HG03378 (cell line): ENCODE measurements around the gene FH.
A peak's percentile ranks its signal among the peaks of the same experiment; 100 is the strongest.

Experiments used
- ATAC-seq: cut with Tn5 transposase; IDR thresholded peaks from one replicate; pipeline ENCODE4 v1.9.1; 2021; ENCODE audit warnings: mild to moderate bottlenecking, moderate library complexity; ENCODE audit not compliant: unreplicated experiment

FH gene

GRCh38 chr1:241525026-241525425 lies 5.5 kb upstream of the FH start:
- no peak for ATAC-seq

- ATAC-seq: no peak
These were observed 2.2 kb upstream of the FH start for GRCh38 chr1:241521718-241522117.

- no peak for ATAC-seq
These were observed 518 bp upstream of the FH start for GRCh38 chr1:241520080-241520465.

GRCh38 chr1:241518476-241519307 lies 863 bp downstream of the FH start:
- peak; percentile 23 for ATAC-seq

- ATAC-seq: no peak
These were observed 6.2 kb downstream of the FH start for GRCh38 chr1:241513378-241513777.

- no peak for ATAC-seq
These were observed 12.2 kb downstream of the FH start for GRCh38 chr1:241507189-241507863.

GRCh38 chr1:241503444-241503843 lies 16.1 kb downstream of the FH start:
- ATAC-seq: no peak

- no peak for ATAC-seq
These were observed 19.6 kb downstream of the FH start for GRCh38 chr1:241499910-241500309.

GRCh38 chr1:241495741-241496140 lies 23.8 kb downstream of the FH start:
- ATAC-seq: no peak

GRCh38 chr1:241488739-241489138 lies 30.8 kb downstream of the FH start:
- ATAC-seq: no peak

GRCh38 chr1:241485554-241485992 lies 34.0 kb downstream of the FH start:
- ATAC-seq: peak; percentile 58

GRCh38 chr1:241485145-241485544 lies 34.4 kb downstream of the FH start:
- peak; percentile 80 for ATAC-seq

- ATAC-seq: no peak
These were observed 36.7 kb downstream of the FH start for GRCh38 chr1:241482761-241483250.

- no peak for ATAC-seq
These were observed 40.3 kb downstream of the FH start for GRCh38 chr1:241479294-241479693.

- no peak for ATAC-seq
These were observed 43.9 kb downstream of the FH start for GRCh38 chr1:241475671-241476070.

GRCh38 chr1:241473026-241473425 lies 46.5 kb downstream of the FH start:
- no peak for ATAC-seq

GRCh38 chr1:241470908-241471590 lies 48.5 kb downstream of the FH start:
- no peak for ATAC-seq

- no peak for ATAC-seq
These were observed 49.2 kb downstream of the FH start for GRCh38 chr1:241470361-241470760.

- ATAC-seq: no peak
These were observed 53.9 kb downstream of the FH start for GRCh38 chr1:241465673-241466072.

GRCh38 chr1:241464985-241465384 lies 54.6 kb downstream of the FH start:
- no peak for ATAC-seq

GRCh38 chr1:241462391-241462790 lies 57.2 kb downstream of the FH start:
- ATAC-seq: no peak
